Stimulated activated CD4-positive, alpha-beta T cell treated with anti-CD3 and anti-CD28 coated beads, TNF-alpha, amount 100 ng/mL, for 48 hours (primary cell): ENCODE results near the gene TBC1D17.

Experiments used
- DNase-seq, 3 donors: peaks; one replicate each; pipeline ENCODE4 v3.0.0-alpha.2; 2020; ENCODE audit warnings: low read depth in 3 of 3

The TBC1D17 gene

GRCh38 chr19:49877020-49877878, at the start of gene TBC1D17, which contains the start of gene AKT1S1:
Gene TBC1D17, plus strand, starts transcription at chr19:49877702. Its CDS starts 22 bp downstream, at chr19:49877724.
Gene AKT1S1, minus strand, starts transcription at chr19:49877355. Its CDS starts 4,060 bp downstream, at chr19:49873295.
- peak; percentile 93 to 97 (median 95) for DNase-seq

DNA sequence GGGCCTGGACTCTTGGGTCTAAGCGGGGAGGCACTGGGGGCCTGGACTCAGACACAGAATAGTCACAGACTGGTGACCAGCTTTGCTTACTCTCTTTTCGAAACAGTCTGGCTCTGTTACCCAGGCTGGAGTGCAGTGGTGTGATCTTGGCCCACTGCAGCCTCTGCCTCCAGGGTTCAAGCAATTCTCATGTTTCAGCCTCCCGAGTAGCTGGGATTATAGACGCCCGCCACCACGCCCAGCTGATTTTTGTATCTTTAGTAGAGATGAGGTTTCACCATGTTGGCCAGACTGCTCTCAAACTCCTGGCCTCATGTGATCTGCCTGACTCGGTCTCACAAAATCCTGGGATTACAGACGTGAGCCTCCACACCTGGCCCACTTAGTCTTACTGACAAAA, 48.3 kb upstream of the TBC1D17 start:
- DNase-seq, result no peak

DNA sequence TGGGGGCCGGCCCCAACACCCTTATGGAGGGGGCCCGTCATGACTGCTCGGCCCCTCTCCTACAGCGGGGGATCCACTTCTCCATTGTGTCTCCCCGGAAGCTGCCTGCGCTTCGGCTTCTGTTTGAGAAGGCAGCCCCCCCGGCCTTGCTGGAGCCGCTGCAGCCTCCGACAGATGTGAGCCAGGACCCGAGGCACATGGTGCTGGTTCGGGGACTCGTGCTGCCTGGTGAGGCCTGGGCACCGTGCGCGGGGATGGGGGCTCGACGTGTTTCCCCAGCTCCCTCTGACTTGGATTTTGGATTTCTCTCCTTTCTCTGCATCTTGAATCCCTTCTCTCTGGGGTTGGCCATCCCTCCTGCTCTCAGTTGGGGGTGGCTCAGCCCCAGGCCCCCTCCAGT, 47.8 kb upstream of the TBC1D17 start:
- no peak for DNase-seq

- DNase-seq, result no peak
These were observed 46.7 kb upstream of the TBC1D17 start for GRCh38 chr19:49830766-49831165.

GRCh38 chr19:49831592-49831991, 45.9 kb upstream of the TBC1D17 start:
- no peak for DNase-seq

DNA sequence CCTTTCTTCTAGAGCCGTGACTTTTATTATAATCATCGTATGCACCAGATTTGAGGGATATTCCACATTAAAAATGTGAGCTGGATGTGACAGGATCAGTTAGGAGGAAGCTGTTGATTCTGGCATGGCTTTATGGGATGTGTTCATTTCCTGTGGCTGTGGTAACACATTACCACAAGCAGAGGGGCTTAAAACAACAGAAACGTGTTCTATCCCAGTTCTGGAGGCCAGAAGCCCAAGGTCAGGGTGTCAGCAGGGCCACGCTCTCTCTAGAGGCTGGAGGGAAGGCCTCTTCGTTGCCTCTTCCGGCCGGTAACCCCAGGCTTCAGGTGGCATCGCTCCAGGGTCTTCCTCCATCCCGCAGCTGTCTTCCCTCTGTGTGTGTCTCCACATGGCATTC, 44.9 kb upstream of the TBC1D17 start:
- no peak for DNase-seq

- DNase-seq, result no peak
These were observed 43.9 kb upstream of the TBC1D17 start for GRCh38 chr19:49833599-49833998.

- no peak for DNase-seq
These were observed 41.9 kb upstream of the TBC1D17 start for GRCh38 chr19:49835562-49835961.

- DNase-seq, result no peak
These were observed 41.1 kb upstream of the TBC1D17 start for GRCh38 chr19:49836176-49837008.

DNA sequence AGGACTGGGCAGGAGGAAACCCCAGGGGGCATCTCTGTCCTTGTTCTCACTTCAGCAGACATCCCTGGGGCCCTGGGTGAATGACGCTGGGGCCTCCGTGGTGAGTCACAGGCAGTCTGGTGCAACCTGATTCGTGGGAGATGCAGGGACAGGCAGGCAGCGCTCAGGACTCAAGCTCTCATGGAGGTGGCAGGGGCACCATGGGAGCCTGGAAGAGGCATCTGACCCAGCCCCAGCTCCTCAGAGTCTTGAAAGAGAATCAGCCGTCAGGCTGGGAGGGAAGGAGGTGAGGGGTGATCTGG, 40.5 kb upstream of the TBC1D17 start:
- no peak for DNase-seq

GRCh38 chr19:49837425-49837824, 40.1 kb upstream of the TBC1D17 start:
- DNase-seq, result no peak

DNA sequence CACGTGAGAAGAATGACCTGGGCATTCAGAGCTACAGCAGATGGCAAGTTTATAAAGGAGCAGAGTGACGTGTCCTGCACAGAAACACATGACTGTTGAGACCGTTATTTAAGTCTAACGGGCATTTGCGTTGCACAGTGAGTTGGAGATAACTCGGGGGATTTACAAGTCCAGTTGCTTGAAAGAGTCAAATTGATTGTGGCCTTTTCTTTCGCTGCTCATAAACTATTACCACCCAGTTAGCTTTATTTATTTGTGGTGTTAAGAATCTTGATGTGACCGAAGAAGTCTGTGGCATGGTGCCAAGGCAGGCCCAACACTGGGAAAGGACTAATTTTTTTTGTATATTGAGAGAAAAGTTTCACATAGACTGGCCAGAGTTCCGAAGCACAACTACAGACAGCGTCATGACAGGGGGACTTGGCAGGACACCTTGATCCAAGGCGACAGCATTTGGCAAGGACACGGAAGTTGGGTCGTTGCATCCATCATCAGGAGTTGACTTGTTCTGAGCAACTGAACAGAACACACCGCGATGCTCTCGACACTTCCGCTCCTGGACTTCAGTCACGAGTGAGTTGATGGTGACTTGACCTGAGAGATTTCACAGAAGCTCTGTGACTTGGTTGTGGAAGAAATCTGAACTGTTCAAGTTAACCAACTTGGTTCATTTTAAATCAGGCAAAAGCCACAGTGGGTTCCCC, 38.5 kb upstream of the TBC1D17 start:
- no peak for DNase-seq

DNA sequence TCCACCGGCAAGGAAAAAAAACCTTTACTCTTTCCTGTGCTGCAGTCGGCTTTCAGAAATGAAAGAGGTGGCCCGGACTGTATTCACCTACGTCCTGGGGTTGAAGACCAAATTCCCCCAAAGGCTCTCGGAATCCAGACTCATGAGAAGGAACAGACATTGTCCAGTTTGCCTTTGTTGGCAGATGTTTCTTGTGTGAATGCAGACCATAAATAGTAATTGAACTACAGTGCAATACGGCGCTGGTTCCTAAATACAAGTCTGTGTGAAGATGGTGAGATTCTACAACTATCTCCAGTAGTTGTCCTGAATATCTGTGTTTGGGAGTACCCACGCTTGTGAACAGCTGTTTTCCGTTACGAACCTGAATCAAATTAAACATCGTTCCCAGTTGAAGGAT, 37.8 kb upstream of the TBC1D17 start:
- DNase-seq, result no peak

- DNase-seq, result no peak
These were observed 37.2 kb upstream of the TBC1D17 start for GRCh38 chr19:49840321-49840720.

- DNase-seq, result no peak
These were observed 36.7 kb upstream of the TBC1D17 start for GRCh38 chr19:49840736-49841249.

- DNase-seq, result no peak
These were observed 34.2 kb upstream of the TBC1D17 start for GRCh38 chr19:49843265-49843664.

DNA sequence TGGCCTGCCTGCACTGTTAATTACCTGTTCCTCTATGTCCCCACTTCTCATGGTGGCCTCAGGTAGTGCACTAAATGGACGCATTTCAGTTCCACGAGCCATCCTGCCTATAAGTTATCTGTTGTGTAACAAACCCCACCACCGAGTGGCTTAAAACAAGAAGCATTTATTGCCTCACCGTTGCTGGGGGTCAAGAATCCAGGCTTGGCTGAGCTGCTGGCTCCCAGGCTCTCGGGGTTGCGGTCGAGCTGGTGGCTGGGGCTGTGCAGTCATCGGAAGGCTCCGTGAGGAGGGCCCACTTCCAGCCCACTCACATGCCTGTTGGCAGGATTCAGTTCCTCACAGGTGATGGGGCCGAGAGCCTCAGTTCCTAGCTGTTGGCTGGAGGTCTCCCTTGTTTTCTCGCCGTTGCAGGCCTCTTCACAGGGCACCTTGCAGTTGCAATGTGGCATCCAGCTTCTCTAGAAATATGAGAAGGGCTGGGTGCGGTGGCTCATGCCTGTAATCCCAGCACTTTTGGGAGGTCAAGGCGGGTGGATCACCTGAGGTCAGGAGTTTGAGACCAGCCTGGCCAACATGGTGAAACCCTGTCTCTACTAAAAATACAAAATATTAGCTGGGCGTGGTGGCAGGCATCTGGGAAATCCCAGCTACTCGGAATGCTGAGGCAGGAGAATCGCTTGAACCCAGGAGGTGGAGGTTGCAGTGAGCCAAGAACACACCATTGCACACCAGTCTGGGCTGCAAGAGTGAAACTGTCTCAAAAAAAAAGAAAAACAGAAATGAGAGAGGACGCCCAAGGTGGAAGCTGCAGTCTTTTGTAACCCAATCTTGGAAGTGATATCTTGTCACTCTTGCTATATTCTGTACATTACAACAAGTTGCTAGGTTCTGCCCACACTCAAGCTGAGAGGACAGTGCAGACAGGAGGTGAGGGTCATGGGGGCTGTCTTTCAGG, 33.1 kb upstream of the TBC1D17 start:
- DNase-seq, result no peak

- no peak for DNase-seq
These were observed 32.1 kb upstream of the TBC1D17 start for GRCh38 chr19:49845414-49845813.

GRCh38 chr19:49846408-49846807, 31.1 kb upstream of the TBC1D17 start:
- DNase-seq, result no peak

- no peak for DNase-seq
These were observed 29.5 kb upstream of the TBC1D17 start for GRCh38 chr19:49847731-49848696.
